ENCODE data around the gene CCDC15. TPM values are rescaled to one million over a fixed set of nuclear protein-coding genes. Genes with fewer than 3 reads are reported as not detected.
A peak's percentile ranks its signal among the peaks of the same experiment; 100 is the strongest.

CCDC15 gene, protein sequence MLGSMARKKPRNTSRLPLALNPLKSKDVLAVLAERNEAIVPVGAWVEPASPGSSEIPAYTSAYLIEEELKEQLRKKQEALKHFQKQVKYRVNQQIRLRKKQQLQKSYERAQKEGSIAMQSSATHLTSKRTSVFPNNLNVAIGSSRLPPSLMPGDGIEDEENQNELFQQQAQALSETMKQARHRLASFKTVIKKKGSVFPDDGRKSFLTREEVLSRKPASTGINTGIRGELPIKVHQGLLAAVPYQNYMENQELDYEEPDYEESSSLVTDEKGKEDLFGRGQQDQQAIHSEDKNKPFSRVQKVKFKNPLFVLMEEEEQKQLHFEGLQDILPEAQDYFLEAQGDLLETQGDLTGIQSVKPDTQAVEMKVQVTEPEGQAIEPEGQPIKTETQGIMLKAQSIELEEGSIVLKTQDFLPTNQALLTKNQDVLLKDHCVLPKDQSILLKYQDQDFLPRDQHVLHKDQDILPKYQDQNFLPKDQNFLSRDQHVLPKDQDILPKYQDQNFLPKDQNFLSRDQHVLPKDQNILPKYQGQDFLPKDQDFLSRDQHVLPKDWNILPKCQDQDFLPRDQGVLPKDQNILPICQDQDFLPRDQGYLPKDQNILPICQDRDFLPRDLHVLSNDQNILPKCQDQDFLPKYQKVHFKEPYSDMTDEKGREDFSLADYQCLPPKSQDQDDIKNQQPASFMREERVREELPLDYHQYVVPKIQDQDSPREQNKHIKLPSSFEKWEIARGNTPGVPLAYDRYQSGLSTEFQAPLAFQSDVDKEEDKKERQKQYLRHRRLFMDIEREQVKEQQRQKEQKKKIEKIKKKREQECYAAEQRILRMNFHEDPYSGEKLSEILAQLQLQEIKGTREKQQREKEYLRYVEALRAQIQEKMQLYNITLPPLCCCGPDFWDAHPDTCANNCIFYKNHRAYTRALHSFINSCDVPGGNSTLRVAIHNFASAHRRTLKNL
- total RNA-seq = 0.77 and 2.3 TPM in 2 replicates
- polyA plus RNA-seq = 1.2 and 4.0 TPM in 2 replicates
- 0.76 and 2.6 TPM in 2 replicates for polyA plus RNA-seq (2012)
- 0.16 and 0.56 TPM in 2 replicates for polyA minus RNA-seq (ENCODE audit: low replicate concordance)

DNA sequence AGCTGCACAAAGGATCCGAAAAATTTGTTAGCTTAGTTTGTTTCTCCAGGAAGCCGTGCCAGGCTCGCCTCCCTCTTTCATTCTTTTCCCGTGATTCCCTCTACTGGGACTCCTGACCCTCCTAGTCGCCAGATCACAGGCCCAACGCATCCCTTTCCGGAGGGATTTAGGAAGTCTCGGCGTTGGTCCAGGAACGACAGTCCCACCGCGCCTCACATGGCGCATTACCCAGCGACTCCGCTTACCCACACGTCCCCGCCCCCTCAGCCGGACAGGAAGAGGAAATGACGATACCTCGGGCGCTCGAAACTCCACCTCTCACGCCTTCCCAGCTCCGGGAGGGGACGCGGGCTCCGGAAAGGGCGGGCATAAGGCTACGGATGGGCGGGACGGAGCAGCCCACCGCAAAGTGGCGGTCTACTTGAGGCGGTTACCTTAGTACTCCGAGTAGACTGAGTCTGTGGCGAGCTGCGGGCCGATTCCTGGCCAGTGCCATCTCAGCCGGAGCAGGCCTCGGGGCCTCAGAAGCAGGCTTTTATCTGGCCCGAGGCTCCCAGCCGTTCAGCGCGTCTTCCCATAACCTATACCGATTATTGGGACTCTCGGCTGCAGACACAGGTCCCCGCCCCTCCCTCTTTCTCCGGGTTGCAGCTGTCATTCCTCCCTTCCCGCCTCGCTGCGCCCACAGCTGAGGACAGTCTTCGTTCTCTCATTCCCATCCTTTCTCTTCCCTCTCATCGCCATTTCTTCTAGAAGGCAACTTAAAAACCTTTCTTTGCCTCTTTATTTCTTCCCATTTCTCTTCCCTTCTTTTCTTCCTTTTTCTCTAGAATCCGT is at the start of gene CCDC15:
CCDC15 (plus strand) TSS at position 450 of the 837 bp plus-strand sequence. CDS start 531 bp downstream, outside the sequence.
- Histone ChIP-seq H3K4me2 (ENCODE audit: extremely low read depth, insufficient read depth, low read length) (peak within 1 kb of the TSS; percentile 86), H3K79me2 (ENCODE audit: control insufficient read depth, insufficient read depth, low read length) (no peaks in the 10 kb centered on the region), H3K27me3 (ENCODE audit: control insufficient read depth, insufficient read depth, low read length) (no peaks in the 10 kb centered on the region), H4K20me1 (ENCODE audit: control insufficient read depth, extremely low read depth, insufficient read depth, low read length) (no peaks in the 10 kb centered on the region), H3K27ac (ENCODE audit: insufficient read depth, low read length) (peak within 1 kb of the TSS; percentile 87), H3K9me3 (ENCODE audit: control insufficient read depth, insufficient read depth, low read depth, low read length) (no peaks in the 10 kb centered on the region), H3K4me3 (replicated peaks in 1 of 4; ENCODE audit: control extremely low read depth in 1 of 4, insufficient read depth in 1 of 4, low read depth in 3 of 4, low read length in 4 of 4) (peak within 1 kb of the TSS; percentile 58 to 89 (median 68)), H3K4me1 (ENCODE audit: control insufficient read depth, extremely low read depth, insufficient read depth, low read length) (no peaks in the 10 kb centered on the region), H3K9ac (ENCODE audit: insufficient read depth, low read length) (peak within 1 kb of the TSS; percentile 73), H2AFZ (ENCODE audit: low read length) (peak within 1 kb of the TSS; percentile 84), H3K36me3 (ENCODE audit: control insufficient read depth, insufficient read depth, low read length) (no peaks in the 10 kb centered on the region)
- TF ChIP-seq, protein P1, sequence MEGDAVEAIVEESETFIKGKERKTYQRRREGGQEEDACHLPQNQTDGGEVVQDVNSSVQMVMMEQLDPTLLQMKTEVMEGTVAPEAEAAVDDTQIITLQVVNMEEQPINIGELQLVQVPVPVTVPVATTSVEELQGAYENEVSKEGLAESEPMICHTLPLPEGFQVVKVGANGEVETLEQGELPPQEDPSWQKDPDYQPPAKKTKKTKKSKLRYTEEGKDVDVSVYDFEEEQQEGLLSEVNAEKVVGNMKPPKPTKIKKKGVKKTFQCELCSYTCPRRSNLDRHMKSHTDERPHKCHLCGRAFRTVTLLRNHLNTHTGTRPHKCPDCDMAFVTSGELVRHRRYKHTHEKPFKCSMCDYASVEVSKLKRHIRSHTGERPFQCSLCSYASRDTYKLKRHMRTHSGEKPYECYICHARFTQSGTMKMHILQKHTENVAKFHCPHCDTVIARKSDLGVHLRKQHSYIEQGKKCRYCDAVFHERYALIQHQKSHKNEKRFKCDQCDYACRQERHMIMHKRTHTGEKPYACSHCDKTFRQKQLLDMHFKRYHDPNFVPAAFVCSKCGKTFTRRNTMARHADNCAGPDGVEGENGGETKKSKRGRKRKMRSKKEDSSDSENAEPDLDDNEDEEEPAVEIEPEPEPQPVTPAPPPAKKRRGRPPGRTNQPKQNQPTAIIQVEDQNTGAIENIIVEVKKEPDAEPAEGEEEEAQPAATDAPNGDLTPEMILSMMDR (conservative IDR thresholded peaks at IDR 0.05 in 1 of 2, IDR thresholded peaks at IDR 0.05 in 1 of 2; ENCODE audit: low read depth in 1 of 2, low read length in 2 of 2) = no peak
- TF ChIP-seq EZH2 (IDR thresholded peaks at IDR 0.05; ENCODE audit: low read length, missing control alignments) = no peak
- peak; percentile 96 to 98 for DNase-seq (ENCODE audit: low read depth in 2 of 2)

DNA sequence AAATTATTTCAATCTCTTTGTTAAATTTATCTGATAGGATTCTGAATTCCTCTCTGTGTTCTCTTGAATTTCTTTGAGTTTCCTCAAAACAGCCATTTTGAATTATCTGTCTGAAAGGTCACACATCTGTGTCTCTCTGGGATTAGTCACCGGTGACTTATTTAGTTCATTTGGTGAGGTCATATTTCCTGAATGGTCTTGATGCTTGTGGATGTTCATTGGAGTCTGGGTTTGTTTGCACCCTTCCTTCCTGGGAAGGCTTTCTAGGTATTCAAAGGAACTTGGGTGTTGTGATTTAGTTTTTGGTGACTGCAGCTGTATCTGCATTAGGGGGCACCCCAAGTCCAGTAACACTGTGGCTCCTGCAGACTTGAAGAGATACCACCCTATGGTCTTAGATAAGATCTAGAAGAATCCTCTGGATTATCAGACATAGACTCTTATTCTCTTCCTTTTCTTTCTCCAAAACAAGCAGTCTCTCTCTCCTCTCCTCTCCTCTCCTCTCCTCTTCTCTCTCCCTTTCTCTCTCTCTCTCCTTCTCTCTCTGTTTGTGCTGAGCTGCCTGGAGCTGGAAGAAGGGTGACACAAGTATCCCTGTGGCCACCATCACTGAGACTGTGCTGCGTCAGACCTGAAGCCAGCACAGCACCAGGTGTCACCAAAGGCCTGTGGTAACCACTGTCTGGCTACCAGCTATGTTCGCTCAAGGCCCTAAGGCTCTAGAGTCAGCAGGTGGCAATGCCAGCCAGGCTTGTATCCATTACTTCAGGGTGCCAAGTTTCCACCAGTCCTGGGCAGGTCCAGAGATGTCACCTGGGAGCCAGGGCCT is 38.2 kb upstream of the CCDC15 start:
- H3K79me2 ChIP-seq (ENCODE audit: control insufficient read depth, insufficient read depth, low read length) = no peaks in the 10 kb centered on the region
- H3K27me3 ChIP-seq (ENCODE audit: control insufficient read depth, insufficient read depth, low read length) = no peaks in the 10 kb centered on the region
- H3K4me3 ChIP-seq (replicated peaks in 1 of 4; ENCODE audit: control extremely low read depth in 1 of 4, insufficient read depth in 1 of 4, low read depth in 3 of 4, low read length in 4 of 4) = no peak overlapping the region
- TF ChIP-seq EZH2 (IDR thresholded peaks at IDR 0.05; ENCODE audit: low read length, missing control alignments) = no peak
- TF ChIP-seq, protein P1 (conservative IDR thresholded peaks at IDR 0.05 in 1 of 2, IDR thresholded peaks at IDR 0.05 in 1 of 2; ENCODE audit: low read depth in 1 of 2, low read length in 2 of 2) = no peak
- H3K27ac ChIP-seq (ENCODE audit: insufficient read depth, low read length) = peak overlapping the region; percentile 50
- peak overlapping the region; percentile 11 for H3K4me2 ChIP-seq (ENCODE audit: extremely low read depth, insufficient read depth, low read length)
- H3K36me3 ChIP-seq (ENCODE audit: control insufficient read depth, insufficient read depth, low read length) = no peaks in the 10 kb centered on the region
- DNase-seq (ENCODE audit: low read depth in 2 of 2) = peak; percentile 42 to 58
- no peak overlapping the region for H3K9ac ChIP-seq (ENCODE audit: insufficient read depth, low read length)
- H4K20me1 ChIP-seq (ENCODE audit: control insufficient read depth, extremely low read depth, insufficient read depth, low read length) = no peaks in the 10 kb centered on the region
- no peaks in the 10 kb centered on the region for H3K9me3 ChIP-seq (ENCODE audit: control insufficient read depth, insufficient read depth, low read depth, low read length)
- H3K4me1 ChIP-seq (ENCODE audit: control insufficient read depth, extremely low read depth, insufficient read depth, low read length) = peaks cover 14% of the 10 kb centered on the region
- no peak overlapping the region for H2AFZ ChIP-seq (ENCODE audit: low read length)
